ENCODE results near the gene PGPEP1.

- TF ChIP-seq POLR2A (IDR thresholded peaks at IDR 0.05) (no peak), CTCF (IDR thresholded peaks at IDR 0.05) (no peak)
Measured at GRCh38 chr19:18308948-18309325, 31.5 kb upstream of the PGPEP1 start.

Measured in testis (tissue), 2 donors.